Skin epidermis (tissue), 12 donors: Measurements from ENCODE around the gene LBHD1.
A peak's percentile ranks its signal among the peaks of the same experiment; 100 is the strongest.
"Not testable (repeated sequence)": the region's sequence is repeated elsewhere in the genome, so short reads cannot be mapped to it uniquely, and the experiment has no call there.

ENCODE experiments used
- H3K27ac ChIP-seq, 21 experiments: fragments of 200-600 bp; sonication (generic) in 11 of 21; one replicate each; pipeline ENCODE4 v1.5.0; 2020; ENCODE audit warnings: mild to moderate bottlenecking in 3 of 21, inconsistent platforms in 2 of 21, moderate library complexity in 2 of 21
- H3K4me3 ChIP-seq, 7 experiments: fragments of 200-600 bp; sonication (generic) in 2 of 7; one replicate each; pipeline ENCODE4 v1.5.0; 2020; ENCODE audit warnings: inconsistent platforms in 2 of 7, mild to moderate bottlenecking in 2 of 7, moderate library complexity in 1 of 7

Gene LBHD1

DNA sequence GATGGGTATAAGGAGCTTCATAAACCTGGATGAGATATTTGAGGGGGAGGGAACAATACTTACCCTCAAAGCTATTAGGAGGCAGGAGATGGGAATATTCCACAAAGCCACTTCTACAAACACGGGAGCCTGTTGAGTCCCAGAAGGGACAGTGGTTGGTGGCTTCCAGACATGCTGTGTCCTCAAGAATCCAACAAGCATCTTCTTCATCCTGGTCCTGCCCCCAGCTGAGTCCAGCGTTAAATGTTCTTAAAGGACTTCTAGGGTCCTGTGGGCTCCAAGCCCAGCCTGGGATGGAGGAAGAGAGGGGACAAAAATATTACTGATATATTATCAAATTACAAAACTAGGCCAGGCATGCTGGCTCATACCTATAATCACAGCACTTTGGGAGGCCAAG is 4.6 kb downstream of the LBHD1 start:
- peak overlapping the region in 4 of 21 experiments; percentile 0 to 84 (median 10) for H3K27ac ChIP-seq
- no peak overlapping the region for H3K4me3 ChIP-seq

- H3K4me3 ChIP-seq = peak overlapping the region; percentile 56 to 90 (median 86)
- H3K27ac ChIP-seq = peak overlapping the region; percentile 40 to 98 (median 90)
Observed at GRCh38 chr11:62666259-62666926, 5.7 kb downstream of the LBHD1 start.

DNA sequence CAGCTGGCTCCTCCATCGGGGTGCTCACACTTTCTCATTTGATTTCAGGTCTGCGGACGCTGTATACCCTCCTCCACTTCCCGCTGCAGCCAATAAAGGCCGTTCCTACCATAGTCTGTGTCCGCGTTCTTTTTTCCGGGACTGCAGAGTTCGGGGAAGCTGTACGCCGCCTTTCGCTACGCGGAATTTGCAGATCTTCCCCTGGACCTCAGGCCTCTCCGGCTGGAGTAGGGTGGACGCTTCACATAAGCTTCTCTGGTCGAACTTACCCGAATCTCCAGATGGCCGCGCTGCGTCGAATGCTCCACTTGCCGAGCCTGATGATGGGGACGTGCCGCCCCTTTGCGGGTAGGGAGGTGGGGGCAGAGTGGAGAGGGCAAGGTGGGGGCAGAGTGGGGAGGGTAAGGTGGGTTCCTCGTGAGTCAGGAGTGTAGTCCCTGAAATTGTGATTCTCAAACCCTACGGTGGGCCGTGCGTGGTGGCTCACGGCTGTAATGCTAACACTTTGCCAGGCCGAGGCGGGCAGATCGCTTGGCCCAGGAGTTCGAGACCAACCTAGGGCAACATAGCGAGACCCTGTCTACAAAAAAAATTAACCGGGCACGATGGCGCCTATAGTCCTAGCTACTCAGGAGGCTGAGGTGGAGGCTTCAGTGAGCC is 6.3 kb downstream of the LBHD1 start:
- peak overlapping the region; percentile 56 to 90 (median 86) for H3K4me3 ChIP-seq

GRCh38 chr11:62665075-62665598 is 6.9 kb downstream of the LBHD1 start, which contains the start of the genes C11orf98 and CSKMT:
TSS of gene C11orf98 (minus strand) at chr11:62665210. CDS start at chr11:62665169, 41 bp downstream.
TSS of gene CSKMT (plus strand) at chr11:62665312. CDS start at chr11:62665880, 568 bp downstream.
- Histone ChIP-seq H3K4me3 (peak within 1 kb of the TSS; percentile 56 to 90 (median 86)), H3K27ac (peak within 1 kb of the TSS; percentile 54 to 98 (median 90))

More for the DNA sequence above, 6.3 kb downstream of the LBHD1 start:
- H3K27ac ChIP-seq = peak overlapping the region; percentile 40 to 98 (median 90)

DNA sequence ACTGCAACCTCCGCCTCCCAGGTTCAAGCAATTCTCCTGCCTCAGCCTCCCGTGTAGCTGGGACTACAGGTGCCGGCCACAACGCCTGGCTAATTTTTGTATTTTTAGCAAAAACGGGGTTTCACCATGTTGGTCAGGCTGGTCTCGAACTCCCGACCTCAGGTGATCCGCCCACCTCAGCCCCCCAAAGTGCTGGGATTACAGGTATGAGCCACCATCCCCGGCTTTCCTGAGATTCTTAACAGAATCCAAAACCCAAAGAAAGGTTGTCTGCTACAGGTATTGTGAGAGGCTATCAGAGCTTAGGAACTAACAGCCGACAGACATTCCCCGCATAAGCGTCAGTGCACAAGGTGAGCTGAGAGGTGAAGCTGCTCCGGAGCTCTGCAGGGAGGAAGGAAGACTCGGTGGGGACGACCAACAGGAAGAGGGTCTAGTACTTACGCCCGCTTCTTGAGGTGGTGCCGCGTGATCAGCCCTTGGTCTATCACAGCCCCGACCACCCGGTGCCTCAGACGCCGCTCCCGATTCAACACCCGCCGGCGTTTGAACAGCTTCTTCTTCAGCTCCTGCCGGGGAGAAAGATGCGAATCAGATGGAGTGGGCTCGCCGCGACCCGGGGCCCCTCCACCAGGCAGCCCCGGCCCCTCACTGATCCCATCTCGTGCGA is 7.5 kb downstream of the LBHD1 start:
- Histone ChIP-seq H3K4me3 (peak overlapping the region; percentile 56 to 90 (median 86)), H3K27ac (peak overlapping the region; percentile 54 to 98 (median 90))

- no peak overlapping the region for H3K4me3 ChIP-seq
- H3K27ac ChIP-seq = no peak overlapping the region
Observed at GRCh38 chr11:62656796-62657429, 15.2 kb downstream of the LBHD1 start.

- no peak overlapping the region for H3K27ac ChIP-seq
- H3K4me3 ChIP-seq = no peak overlapping the region
Observed at GRCh38 chr11:62654297-62654696, 17.8 kb downstream of the LBHD1 start.

- Histone ChIP-seq H3K4me3 (peak overlapping the region; percentile 78 to 95 (median 84)), H3K27ac (peak overlapping the region; percentile 72 to 98 (median 93))
Observed at GRCh38 chr11:62652161-62653006, 19.7 kb downstream of the LBHD1 start.

- not testable (repeated sequence) for H3K27ac ChIP-seq
Observed at GRCh38 chr11:62650283-62650682, 21.8 kb downstream of the LBHD1 start.

DNA sequence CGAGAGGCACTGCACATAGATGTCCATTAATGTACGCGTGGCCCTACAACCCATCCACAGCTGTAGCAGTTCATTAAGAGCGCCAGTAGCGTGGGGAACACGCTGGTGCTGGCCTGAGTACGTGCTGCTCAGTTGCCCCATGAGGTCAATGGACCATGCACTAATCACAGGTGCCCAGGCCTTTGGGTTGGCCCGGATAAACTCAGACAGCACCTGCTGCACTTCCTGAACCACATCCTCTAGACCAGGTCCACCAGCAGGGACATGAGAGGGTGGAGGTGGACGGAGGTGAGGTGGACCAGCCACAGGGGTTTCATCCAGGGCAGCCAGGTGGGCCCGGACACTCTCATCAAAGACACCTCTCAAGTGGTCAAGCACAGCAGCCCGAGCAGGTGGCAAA is 22.6 kb downstream of the LBHD1 start:
- no peak overlapping the region for H3K27ac ChIP-seq
- H3K4me3 ChIP-seq = no peak overlapping the region

More at GRCh38 chr11:62650283-62650682, 21.8 kb downstream of the LBHD1 start:
- H3K4me3 ChIP-seq = not testable (repeated sequence)

- no peak overlapping the region for H3K4me3 ChIP-seq
- H3K27ac ChIP-seq = no peak overlapping the region
Observed at GRCh38 chr11:62648967-62649364, 23.1 kb downstream of the LBHD1 start.

GRCh38 chr11:62648185-62648966 is 23.7 kb downstream of the LBHD1 start:
- H3K27ac ChIP-seq = no peak overlapping the region
- H3K4me3 ChIP-seq = no peak overlapping the region

- Histone ChIP-seq H3K4me3 (no peak overlapping the region), H3K27ac (peak overlapping the region in 2 of 21 experiments; percentile 40 to 96)
Observed at GRCh38 chr11:62647609-62648005, 24.5 kb downstream of the LBHD1 start.

DNA sequence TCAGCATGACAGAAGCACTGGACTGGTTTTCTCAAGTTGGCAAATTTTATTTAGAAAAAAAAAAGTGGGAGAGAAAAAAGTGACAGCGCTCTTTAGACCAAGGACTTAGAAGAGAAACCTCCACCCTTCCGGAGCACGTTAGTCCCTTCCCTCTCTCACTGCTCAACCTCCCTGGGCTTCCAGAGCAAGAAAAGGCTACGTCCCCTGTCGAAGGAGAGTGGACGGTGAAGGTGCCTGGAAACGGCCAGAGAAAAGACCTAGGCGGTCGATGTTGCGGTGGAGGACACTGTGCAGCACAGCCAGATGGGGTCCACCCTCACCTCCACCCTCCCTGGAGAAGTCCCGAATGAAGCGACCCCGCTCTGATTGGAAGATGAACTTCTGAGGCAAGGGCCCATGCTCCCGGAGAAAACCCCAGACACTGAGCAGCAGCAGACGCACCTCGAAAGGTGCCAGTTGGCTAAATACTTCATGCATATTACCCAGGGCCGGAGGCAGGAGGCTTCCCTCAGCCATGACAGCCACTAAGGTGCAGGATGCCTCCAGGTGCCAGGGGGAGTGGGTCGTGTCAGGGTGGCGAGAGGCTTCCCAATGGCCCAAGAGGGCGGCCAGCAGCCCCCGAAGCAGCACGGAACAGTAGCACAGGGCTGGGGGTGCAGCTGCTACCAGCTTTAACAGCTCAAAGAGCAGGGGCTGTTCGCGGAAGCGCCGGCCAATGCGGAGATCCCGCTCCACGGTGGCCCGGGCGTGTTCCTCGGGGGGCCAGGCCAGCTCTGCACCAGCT is 25.1 kb downstream of the LBHD1 start:
- Histone ChIP-seq H3K4me3 (peak overlapping the region in 4 of 7 experiments; percentile 86 to 97 (median 93)), H3K27ac (peak overlapping the region in 11 of 21 experiments; percentile 1 to 97 (median 51))

GRCh38 chr11:62645946-62646824 is 25.9 kb downstream of the LBHD1 start, which contains the start of gene GANAB:
TSS of gene GANAB (minus strand) at chr11:62646613. CDS start at chr11:62646599, 14 bp downstream.
- H3K27ac ChIP-seq = peak within 1 kb of the TSS; percentile 82 to 98 (median 96)
- H3K4me3 ChIP-seq = peak within 1 kb of the TSS; percentile 86 to 99 (median 97)

- H3K4me3 ChIP-seq = peak overlapping the region; percentile 86 to 99 (median 97)
- H3K27ac ChIP-seq = peak overlapping the region in 20 of 21 experiments; percentile 82 to 98 (median 96)
Observed at GRCh38 chr11:62645671-62645945, 26.5 kb downstream of the LBHD1 start.
